ENCODE results near the gene N4BP2L1. TPM values are rescaled to one million over a fixed set of nuclear protein-coding genes. Genes with fewer than 3 reads are reported as not detected.

Gene N4BP2L1
- 10 to 100 TPM in 1 of 2 donors, 1 to 10 TPM in 1; 4.0 to 10.3 TPM for total RNA-seq
- polyA plus RNA-seq (2013, experiment 1 of 2), result 4.6 TPM
- polyA plus RNA-seq (2013, experiment 2 of 2), result 3.2 TPM
- long read RNA-seq, experiment 1, partial matches to known transcripts, result 0 of 2 reads
- long read RNA-seq, experiment 1, other reads (novel, unspliced or antisense), result 1 of 2 reads
- long read RNA-seq, experiment 2, partial matches to known transcripts, result 0 of 10 reads
- long read RNA-seq, experiment 2, other reads (novel, unspliced or antisense), result 5 of 10 reads
- long read RNA-seq, experiment 3, transcript N4BP2L1-202 (5 exons, 3,046 nt), result major isoform, 9 of 13 reads
- long read RNA-seq, experiment 3, partial matches to known transcripts, result 0 of 13 reads
- long read RNA-seq, experiment 3, other reads (novel, unspliced or antisense), result 2 of 13 reads
- long read RNA-seq, experiment 4, partial matches to known transcripts, result 0 of 9 reads
- long read RNA-seq, experiment 4, other reads (novel, unspliced or antisense), result 5 of 9 reads

- H3K27me3 Mint-ChIP-seq (ENCODE audit: insufficient read depth), result peaks cover 16% of the 10 kb centered on the region
- H3K27me3 ChIP-seq (ENCODE audit: control insufficient read depth, insufficient read depth, low read length, poor library complexity, severe bottlenecking), result peaks cover 41% of the 10 kb centered on the region
- H3K36me3 ChIP-seq (ENCODE audit: control insufficient read depth, insufficient read depth, low read length), result no peaks in the 10 kb centered on the region
- no peaks in the 10 kb centered on the region for H3K4me1 ChIP-seq (ENCODE audit: control insufficient read depth, insufficient read depth, low read length)
- TF ChIP-seq, protein P1, sequence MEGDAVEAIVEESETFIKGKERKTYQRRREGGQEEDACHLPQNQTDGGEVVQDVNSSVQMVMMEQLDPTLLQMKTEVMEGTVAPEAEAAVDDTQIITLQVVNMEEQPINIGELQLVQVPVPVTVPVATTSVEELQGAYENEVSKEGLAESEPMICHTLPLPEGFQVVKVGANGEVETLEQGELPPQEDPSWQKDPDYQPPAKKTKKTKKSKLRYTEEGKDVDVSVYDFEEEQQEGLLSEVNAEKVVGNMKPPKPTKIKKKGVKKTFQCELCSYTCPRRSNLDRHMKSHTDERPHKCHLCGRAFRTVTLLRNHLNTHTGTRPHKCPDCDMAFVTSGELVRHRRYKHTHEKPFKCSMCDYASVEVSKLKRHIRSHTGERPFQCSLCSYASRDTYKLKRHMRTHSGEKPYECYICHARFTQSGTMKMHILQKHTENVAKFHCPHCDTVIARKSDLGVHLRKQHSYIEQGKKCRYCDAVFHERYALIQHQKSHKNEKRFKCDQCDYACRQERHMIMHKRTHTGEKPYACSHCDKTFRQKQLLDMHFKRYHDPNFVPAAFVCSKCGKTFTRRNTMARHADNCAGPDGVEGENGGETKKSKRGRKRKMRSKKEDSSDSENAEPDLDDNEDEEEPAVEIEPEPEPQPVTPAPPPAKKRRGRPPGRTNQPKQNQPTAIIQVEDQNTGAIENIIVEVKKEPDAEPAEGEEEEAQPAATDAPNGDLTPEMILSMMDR (conservative IDR thresholded peaks at IDR 0.05), result no peak
- H3K4me3 Mint-ChIP-seq, result peak within 1 kb of the TSS; percentile 68
- H3K27ac Mint-ChIP-seq, result no peak within 1 kb of the TSS
- no peaks in the 10 kb centered on the region for H3K9me3 ChIP-seq (ENCODE audit: control insufficient read depth, low read length)
- H3K4me3 ChIP-seq (ENCODE audit: low read length), result peak within 1 kb of the TSS; percentile 80
- H3K9ac ChIP-seq (ENCODE audit: extremely low read depth, low read length, poor library complexity, severe bottlenecking), result peak within 1 kb of the TSS; percentile 20
- H3K9me3 Mint-ChIP-seq, result no peaks in the 10 kb centered on the region
- peak within 1 kb of the TSS; percentile 68 for H3K27ac ChIP-seq (ENCODE audit: low read depth, low read length)
- 7 to 13% methylated on average over 9 to 40 of the region's 40 CpGs for WGBS, 2 experiments (ENCODE audit: insufficient coverage in 1 of 2, insufficient read length in 1 of 2)
- peak; percentile 85 for DNase-seq
- H3K4me1 Mint-ChIP-seq, result peaks cover 11% of the 10 kb centered on the region
- H3K36me3 Mint-ChIP-seq (ENCODE audit: low read depth), result no peaks in the 10 kb centered on the region
These were observed at the start of gene N4BP2L1 for GRCh38 chr13:32427852-32428580. Gene N4BP2L1 (minus strand): TSS chr13:32428130. CDS start chr13:32428082, 48 bp downstream.

DNA sequence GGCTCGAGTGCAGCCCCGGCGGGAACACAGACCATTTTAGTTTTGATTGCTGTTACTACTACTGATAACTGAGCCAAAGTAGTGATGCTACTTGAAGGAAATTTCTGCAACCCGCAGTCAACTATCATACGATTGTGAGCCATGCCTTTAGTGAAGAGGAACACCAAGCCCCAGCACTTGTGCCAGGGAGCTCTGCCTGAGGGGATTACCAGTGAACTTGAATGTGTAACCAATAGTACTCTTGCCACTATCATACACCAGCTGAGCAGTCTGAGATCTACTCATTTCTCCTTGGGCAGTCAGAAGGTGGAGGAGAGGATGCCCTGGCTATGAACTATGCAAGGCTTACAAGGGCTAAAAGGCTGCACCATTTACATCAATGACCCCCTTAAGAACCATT lies 49.0 kb upstream of the N4BP2L1 start:
- Histone ChIP-seq H3K9me3 (ENCODE audit: control insufficient read depth, low read length) (no peaks in the 10 kb centered on the region), H3K4me1 (ENCODE audit: control insufficient read depth, insufficient read depth, low read length) (peaks cover under 1% of the 10 kb centered on the region), H3K27me3 (ENCODE audit: control insufficient read depth, insufficient read depth, low read length, poor library complexity, severe bottlenecking) (no peaks in the 10 kb centered on the region), H3K9ac (ENCODE audit: extremely low read depth, low read length, poor library complexity, severe bottlenecking) (no peak overlapping the region), H3K27ac (ENCODE audit: low read depth, low read length) (no peak overlapping the region), H3K36me3 (ENCODE audit: control insufficient read depth, insufficient read depth, low read length) (no peaks in the 10 kb centered on the region), H3K4me3 (ENCODE audit: low read length) (no peak overlapping the region)
- 91 to 98% methylated on average over 5 of the region's 5 CpGs for WGBS, 2 experiments (ENCODE audit: insufficient coverage in 1 of 2, insufficient read length in 1 of 2)
- H3K4me1 Mint-ChIP-seq, result peaks cover 6% of the 10 kb centered on the region
- TF ChIP-seq, protein P1 (conservative IDR thresholded peaks at IDR 0.05), result no peak
- no peak for DNase-seq
- H3K36me3 Mint-ChIP-seq (ENCODE audit: low read depth), result no peaks in the 10 kb centered on the region
- no peak overlapping the region for H3K4me3 Mint-ChIP-seq
- no peak overlapping the region for H3K27ac Mint-ChIP-seq
- no peaks in the 10 kb centered on the region for H3K9me3 Mint-ChIP-seq
- H3K27me3 Mint-ChIP-seq (ENCODE audit: insufficient read depth), result no peaks in the 10 kb centered on the region

DNA sequence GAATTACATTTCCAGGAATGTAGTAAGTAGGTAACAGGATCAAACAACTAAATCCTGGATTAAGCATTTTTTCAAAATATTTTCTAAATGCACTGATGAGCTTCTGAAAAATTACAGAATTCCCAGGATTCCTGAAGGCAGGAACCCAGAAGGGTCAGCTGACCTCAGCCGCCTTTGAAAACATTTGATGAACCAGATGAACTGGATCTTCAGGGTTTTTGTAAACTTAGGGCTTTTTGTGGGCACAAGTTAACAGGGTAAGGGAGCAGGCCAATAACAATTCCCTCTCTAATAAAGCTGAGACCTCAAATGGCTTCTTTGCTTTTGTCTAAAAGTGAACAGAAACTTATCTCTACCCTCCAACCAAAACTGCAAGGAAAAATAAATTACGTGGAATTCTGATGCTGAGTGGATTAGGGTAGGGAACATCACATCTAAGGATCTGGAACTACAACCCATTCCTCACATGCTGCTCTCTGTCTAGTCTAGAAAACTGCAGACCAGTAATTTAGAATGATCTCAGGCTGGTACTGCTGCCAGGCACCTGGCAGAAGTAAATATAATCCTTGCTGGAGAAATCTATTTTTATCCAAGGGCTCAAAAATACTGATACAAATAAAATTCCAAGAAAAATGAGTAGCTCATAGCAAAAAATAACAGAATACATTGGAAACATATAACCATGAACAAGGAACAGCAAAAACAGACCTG lies 48.2 kb upstream of the N4BP2L1 start:
- H3K27me3 Mint-ChIP-seq (ENCODE audit: insufficient read depth), result no peaks in the 10 kb centered on the region
- no peaks in the 10 kb centered on the region for H3K36me3 ChIP-seq (ENCODE audit: control insufficient read depth, insufficient read depth, low read length)
- TF ChIP-seq, protein P1 (conservative IDR thresholded peaks at IDR 0.05), result no peak
- H3K27ac Mint-ChIP-seq, result no peak overlapping the region
- H3K36me3 Mint-ChIP-seq (ENCODE audit: low read depth), result no peaks in the 10 kb centered on the region
- no peak overlapping the region for H3K4me3 Mint-ChIP-seq
- H3K4me1 Mint-ChIP-seq, result peaks cover 10% of the 10 kb centered on the region
- H3K4me3 ChIP-seq (ENCODE audit: low read length), result no peak overlapping the region
- no peaks in the 10 kb centered on the region for H3K9me3 Mint-ChIP-seq
- H3K9me3 ChIP-seq (ENCODE audit: control insufficient read depth, low read length), result no peaks in the 10 kb centered on the region
- H3K27ac ChIP-seq (ENCODE audit: low read depth, low read length), result no peak overlapping the region
- DNase-seq, result no peak
- H3K9ac ChIP-seq (ENCODE audit: extremely low read depth, low read length, poor library complexity, severe bottlenecking), result no peak overlapping the region
- peaks cover 7% of the 10 kb centered on the region for H3K4me1 ChIP-seq (ENCODE audit: control insufficient read depth, insufficient read depth, low read length)
- WGBS, 2 experiments (ENCODE audit: insufficient coverage in 1 of 2, insufficient read length in 1 of 2), result 100% methylated on average over 2 of the region's 2 CpGs; no CpG with 5 or more reads in 1 of the 2 experiments
- H3K27me3 ChIP-seq (ENCODE audit: control insufficient read depth, insufficient read depth, low read length, poor library complexity, severe bottlenecking), result no peaks in the 10 kb centered on the region

Data from endodermal cell (in vitro differentiated cells).